ENCODE measurements around the gene BTN1A1.

DNA sequence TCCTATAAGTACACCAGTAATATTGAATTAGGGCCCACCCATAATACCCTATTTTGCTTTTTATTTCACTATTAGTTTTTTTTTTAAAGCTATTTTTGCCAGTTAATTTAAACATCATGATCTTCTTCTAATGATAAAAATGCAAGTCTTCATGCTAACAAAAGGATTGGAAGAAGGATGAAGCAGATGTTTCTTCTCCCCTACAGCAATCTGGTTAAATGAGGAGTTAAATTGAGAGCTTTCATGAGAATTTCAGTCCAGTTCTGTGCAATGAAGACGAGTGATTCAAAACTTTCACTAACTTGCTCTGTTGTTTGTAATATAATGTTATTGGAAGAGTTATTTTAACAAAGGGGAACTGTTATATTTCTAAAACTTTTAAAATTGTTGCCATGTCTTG is 41.5 kb downstream of the BTN1A1 start:
- TF ChIP-seq YY1 (IDR thresholded peaks at IDR 0.05; ENCODE audit: insufficient read depth, insufficient read length) (no peak), SUZ12 (IDR thresholded peaks at IDR 0.05; ENCODE audit: extremely low read depth, insufficient read depth, insufficient read length) (no peak)
